Endothelial cell of umbilical vein (primary cell): ENCODE data around the gene PUS3. TPM values are rescaled to one million over a fixed set of nuclear protein-coding genes. Genes with fewer than 3 reads are reported as not detected.

ENCODE experiments used
- BruUV-seq: library from RNA; stranded (reverse); fragments of 400-500 nt; replicated peaks from 2 replicates; lab custom pipeline; 2021; lab: Mats Ljungman, UMichigan
- CTCF ChIA-PET: fragments of 300-600, 350-600 bp; sonication (Branson Sonifier 250); formaldehyde crosslinking; loops from one replicate; lab custom pipeline; 2021; ENCODE audit warnings: antibody characterized with exemption, inconsistent platforms; lab: Charles Lee
- POLR2A ChIA-PET: fragments of 300-600, 350-600 bp; sonication (Branson Sonifier 250); formaldehyde crosslinking; loops from one replicate; lab custom pipeline; 2021; ENCODE audit warnings: antibody characterized with exemption, inconsistent platforms; lab: Charles Lee
- DNase-seq: peaks from one replicate; pipeline ENCODE4 v3.0.0-alpha.2; 2011; ENCODE audit warnings: low read depth, low spot score
- FAIRE-seq: peaks from 2 replicates; lab custom pipeline; 2011; peaks lifted over from hg19 to GRCh38; lab: Jason Lieb, UNC
- H2AFZ ChIP-seq: 2 replicates; pipeline ENCODE4 v1.6.0; 2012; ENCODE audit warnings: low read depth, low read length, control low read depth, inconsistent platforms
- H3K27ac ChIP-seq: 2 replicates; pipeline ENCODE4 v1.5.1; 2011; ENCODE audit warnings: low read depth, mild to moderate bottlenecking, control low read depth, low read length, moderate library complexity; ENCODE audit not compliant: insufficient read depth
- H3K27me3 ChIP-seq, 2 experiments: 2 replicates each; pipeline versions ENCODE4 v1.6.0 to v1.6.1; 2011; ENCODE audit warnings: low read length in 2 of 2, mixed read lengths in 1 of 2; ENCODE audit not compliant: control insufficient read depth in 2 of 2, insufficient read depth in 2 of 2
- H3K36me3 ChIP-seq, 2 experiments: 2 replicates in 1 of 2; 3 replicates in 1 of 2; pipeline ENCODE4 v1.5.1; 2011; ENCODE audit warnings: low read length in 2 of 2, mild to moderate bottlenecking in 1 of 2, moderate library complexity in 1 of 2; ENCODE audit not compliant: control insufficient read depth in 2 of 2, insufficient read depth in 2 of 2; ENCODE audit errors: extremely low read depth in 1 of 2
- H3K4me1 ChIP-seq: 3 replicates; pipeline ENCODE4 v1.5.1; 2011; ENCODE audit warnings: mild to moderate bottlenecking, low read length; ENCODE audit not compliant: control insufficient read depth, insufficient read depth; ENCODE audit errors: extremely low read depth
- H3K4me2 ChIP-seq: 2 replicates; pipeline ENCODE4 v1.6.1; 2011; ENCODE audit warnings: low read length, control low read depth, mixed read lengths; ENCODE audit not compliant: insufficient read depth
- H3K4me3 ChIP-seq, 3 experiments: fragments of 200-600 bp in 1 of 3; sonication (generic), shearing (Covaris generic) in 1 of 3; replicated peaks in 1 of 3; 2 replicates each; pipeline ENCODE4 v1.5.1; 2011 to 2016; ENCODE audit warnings: control low read depth in 3 of 3, low read length in 3 of 3, mild to moderate bottlenecking in 2 of 3, inconsistent platforms in 1 of 3, low read depth in 1 of 3, moderate library complexity in 1 of 3; ENCODE audit not compliant: insufficient read depth in 1 of 3
- H3K79me2 ChIP-seq: 2 replicates; pipeline ENCODE4 v1.6.0; 2012; ENCODE audit warnings: low read length, inconsistent platforms; ENCODE audit not compliant: control insufficient read depth, insufficient read depth
- H3K9ac ChIP-seq: replicated peaks from 2 replicates; pipeline ENCODE3; 2011; ENCODE audit warnings: low read length, control low read depth; ENCODE audit not compliant: insufficient read depth; ENCODE audit errors: extremely low read depth
- H3K9me1 ChIP-seq: replicated peaks from 3 replicates; pipeline ENCODE4 v1.6.0; 2011; ENCODE audit warnings: mild to moderate bottlenecking, low read length; ENCODE audit not compliant: control insufficient read depth, insufficient read depth; ENCODE audit errors: extremely low read depth
- H3K9me3 ChIP-seq: replicated peaks from 2 replicates; pipeline ENCODE4 v1.5.1; 2012; ENCODE audit warnings: low read length, inconsistent platforms; ENCODE audit not compliant: control insufficient read depth, insufficient read depth
- H4K20me1 ChIP-seq: replicated peaks from 2 replicates; pipeline ENCODE3; 2011; ENCODE audit warnings: mild to moderate bottlenecking, low read length; ENCODE audit not compliant: control insufficient read depth, insufficient read depth; ENCODE audit errors: extremely low read depth
- CTCF ChIP-seq, 2 donors: IDR thresholded peaks; 1 replicate in 1 of 2; 2 replicates in 1 of 2; pipeline ENCODE4 v1.5.1; 2011; ENCODE audit warnings: low read length in 2 of 2, mild to moderate bottlenecking in 2 of 2, moderate library complexity in 2 of 2, control low read depth in 1 of 2, inconsistent platforms in 1 of 2, low read depth in 1 of 2; ENCODE audit not compliant: insufficient read depth in 1 of 2; ENCODE audit errors: extremely low read depth in 1 of 2
- EZH2 ChIP-seq: IDR thresholded peaks from 2 replicates; pipeline ENCODE4 v1.6.1; 2012; ENCODE audit warnings: borderline replicate concordance, low read depth, mild to moderate bottlenecking, moderate library complexity, low read length, inconsistent platforms; ENCODE audit not compliant: severe bottlenecking
- FOS ChIP-seq: IDR thresholded peaks from 2 replicates; pipeline ENCODE4 v1.6.1; 2011; ENCODE audit warnings: mild to moderate bottlenecking, low read length, moderate library complexity, borderline replicate concordance; ENCODE audit not compliant: insufficient read depth
- JUN ChIP-seq: IDR thresholded peaks from 2 replicates; pipeline ENCODE4 v1.6.1; 2011; ENCODE audit warnings: borderline replicate concordance, low read depth; ENCODE audit not compliant: insufficient read length, insufficient read depth
- MYC ChIP-seq: IDR thresholded peaks from one replicate; pipeline ENCODE4 v1.6.1; 2011; ENCODE audit warnings: mild to moderate bottlenecking, low read depth, low read length
- POLR2A ChIP-seq: IDR thresholded peaks from 2 replicates; pipeline ENCODE4 v1.6.1; 2012; ENCODE audit warnings: low read depth, mild to moderate bottlenecking, control low read depth, low read length
- POLR2AphosphoS5 ChIP-seq: IDR thresholded peaks from 2 replicates; pipeline ENCODE4 v1.6.1; 2012; ENCODE audit warnings: low read depth, mild to moderate bottlenecking, control low read depth, low read length, moderate library complexity; ENCODE audit not compliant: insufficient read depth
- dilution Hi-C: fragments of 300-500 bp; cut with MboI; formaldehyde crosslinking; loops from one replicate; pipeline ENCODE4 v1.15.0; 2019; ENCODE audit warnings: low sequenced_read_pairs; ENCODE audit not compliant: extremely low pct_ligation_motif_present
- intact Hi-C: fragments of 100-400 bp; cut with micrococcal nuclease; formaldehyde crosslinking; loops from one replicate; pipeline ENCODE4 v1.10.0; 2022
- polyA plus RNA-seq, 4 experiments: library from polyadenylated mRNA; depleted of rRNA in 3 of 4; stranded (reverse) in 3 of 4; unstranded in 1 of 4; fragments of >200 nt; gene quantifications; 2 replicates each; pipeline versions ENCODE4 v1.2.1 to v1.2.3, GENCODE V29; 2011 to 2012; ENCODE audit warnings: missing spikeins in 1 of 4
- total RNA-seq: library from RNA; stranded (reverse); gene quantifications from 2 replicates; pipeline ENCODE4 v1.2.3, GENCODE V29; 2021
- TF ChIP-seq, protein P1 (sequence below): IDR thresholded peaks from 2 replicates; pipeline ENCODE4 v1.6.1; 2011; ENCODE audit not compliant: insufficient read depth, insufficient read length

Gene PUS3
- total and polyA plus RNA-seq, 2 donors (not counting 3 experiments of a cell fraction or from before 2014, with no cell fraction given) = 5.1 to 10.3 TPM

DNA sequence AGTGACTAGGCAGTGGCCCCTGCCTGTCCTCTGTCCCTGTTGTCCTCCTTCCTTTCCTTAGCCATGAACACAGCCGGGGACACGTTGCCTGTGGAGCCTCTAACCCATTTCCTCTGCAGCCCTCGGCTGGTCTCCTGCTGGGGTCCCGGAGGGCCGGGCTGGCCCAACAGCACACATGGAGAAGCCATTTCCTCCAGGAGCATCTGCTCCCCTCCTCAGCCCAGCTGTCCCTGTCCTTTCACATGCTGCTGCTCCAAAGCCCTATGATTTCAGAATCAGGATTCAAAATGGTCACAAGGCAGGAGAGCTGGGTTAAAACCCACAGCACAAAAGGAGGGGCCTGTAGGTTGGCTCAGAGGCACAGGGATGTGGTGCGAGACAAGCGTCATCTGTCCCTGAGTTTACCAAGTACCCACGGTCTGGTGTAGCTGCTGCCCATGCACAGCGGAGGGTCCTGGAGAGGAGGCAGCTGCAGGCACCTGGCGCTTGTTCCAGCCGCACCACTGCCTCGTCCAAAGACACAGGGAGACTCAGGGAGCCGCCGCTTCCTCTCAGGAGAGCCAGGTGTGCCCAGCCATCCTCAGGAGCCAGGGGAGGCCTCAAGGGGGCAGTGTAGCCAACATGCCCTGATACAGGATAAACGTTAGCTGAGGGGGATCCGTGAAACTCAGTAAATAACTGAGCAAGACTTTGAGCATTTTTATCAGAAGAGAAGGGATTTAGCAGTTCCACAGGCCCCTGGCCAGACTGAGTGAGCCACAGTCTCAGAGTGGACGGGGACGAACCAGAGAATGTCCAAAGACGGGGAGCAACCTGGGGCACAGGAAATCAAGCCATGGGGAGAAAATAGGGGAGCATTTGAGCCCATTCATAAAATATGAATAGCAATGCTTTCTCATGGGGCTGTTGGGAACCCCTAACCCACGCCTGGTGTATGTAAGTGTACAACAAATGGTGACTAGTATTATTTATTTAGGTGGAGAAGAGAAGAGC, 38.9 kb upstream of the PUS3 start:
- TF ChIP-seq MYC = no peak
- peak; percentile 62 to 80 for TF ChIP-seq CTCF (IDR thresholded peaks at IDR 0.05; ENCODE audit: extremely low read depth in 1 of 2, insufficient read depth in 1 of 2, low read depth in 1 of 2, low read length in 2 of 2)
- no peak overlapping the region for H3K9ac ChIP-seq
- ChIA-PET CTCF (interaction anchor here (0.6 to 10.5 kb wide), 17 partner anchors 9 to 539 kb away, joined by 3 to 147 read pairs (median 4); partner anchors contain the start of gene CDON), POLR2A (no interaction called here)
- BruUV-seq = no TSS peak
- no peak overlapping the region for H3K4me2 ChIP-seq
- H3K27ac ChIP-seq = no peak overlapping the region
- no peaks in the 10 kb centered on the region for H3K79me2 ChIP-seq
- no peak overlapping the region for H3K4me3 ChIP-seq
- H3K36me3 ChIP-seq = no peaks in the 10 kb centered on the region
- no peaks in the 10 kb centered on the region for H3K27me3 ChIP-seq
- no peaks in the 10 kb centered on the region for H3K9me3 ChIP-seq
- no peak overlapping the region for H2AFZ ChIP-seq
- no peaks in the 10 kb centered on the region for H4K20me1 ChIP-seq
- intact Hi-C loops = loop anchor here (1.0 to 5.0 kb wide), 2 partner anchors 120 to 252 kb away; partner anchors contain the start of gene CDON
- FAIRE-seq (peak; percentile 48), DNase-seq (peak; percentile 21)
- no peaks in the 10 kb centered on the region for H3K4me1 ChIP-seq
- no peaks in the 10 kb centered on the region for H3K9me1 ChIP-seq
- dilution Hi-C loops = no loop called here

GRCh38 chr11:125941267-125941618, 38.2 kb upstream of the PUS3 start:
- no peaks in the 10 kb centered on the region for H3K79me2 ChIP-seq
- no peaks in the 10 kb centered on the region for H3K36me3 ChIP-seq
- no peaks in the 10 kb centered on the region for H3K9me1 ChIP-seq
- CTCF ChIA-PET = interaction anchor here (1.2 to 10.5 kb wide), 5 partner anchors 8 to 257 kb away, joined by 3 to 147 read pairs (median 11); partner anchors contain the start of gene CDON
- TF ChIP-seq CTCF (IDR thresholded peaks at IDR 0.05; ENCODE audit: extremely low read depth in 1 of 2, insufficient read depth in 1 of 2, low read depth in 1 of 2, low read length in 2 of 2) (no peak), EZH2 (no peak), MYC (no peak), JUN (no peak), FOS (no peak), POLR2AphosphoS5 (no peak), POLR2A (no peak)
- TF ChIP-seq, protein P1, sequence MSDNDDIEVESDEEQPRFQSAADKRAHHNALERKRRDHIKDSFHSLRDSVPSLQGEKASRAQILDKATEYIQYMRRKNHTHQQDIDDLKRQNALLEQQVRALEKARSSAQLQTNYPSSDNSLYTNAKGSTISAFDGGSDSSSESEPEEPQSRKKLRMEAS = no peak
- no TSS peak for BruUV-seq
- H3K27me3 ChIP-seq = no peaks in the 10 kb centered on the region
- H3K4me1 ChIP-seq = no peaks in the 10 kb centered on the region
- no peak for FAIRE-seq
- no peak for DNase-seq
- no peak overlapping the region for H3K27ac ChIP-seq
- H3K9ac ChIP-seq = no peak overlapping the region
- dilution Hi-C loops (no loop called here), intact Hi-C loops (loop anchor here (5.0 kb wide), 1 partner anchor 121 kb away; the partner anchor contains the start of gene CDON)
- POLR2A ChIA-PET = interaction anchor here (0.7 kb wide), 1 partner anchor 155 kb away, joined by 3 read pairs; no protein-coding TSS in a partner anchor
- no peaks in the 10 kb centered on the region for H4K20me1 ChIP-seq
- H2AFZ ChIP-seq = no peak overlapping the region
- H3K4me3 ChIP-seq = no peak overlapping the region
- H3K9me3 ChIP-seq = no peaks in the 10 kb centered on the region
- H3K4me2 ChIP-seq = no peak overlapping the region
